ENCODE data around the gene IRX4.

IRX4 gene

DNA sequence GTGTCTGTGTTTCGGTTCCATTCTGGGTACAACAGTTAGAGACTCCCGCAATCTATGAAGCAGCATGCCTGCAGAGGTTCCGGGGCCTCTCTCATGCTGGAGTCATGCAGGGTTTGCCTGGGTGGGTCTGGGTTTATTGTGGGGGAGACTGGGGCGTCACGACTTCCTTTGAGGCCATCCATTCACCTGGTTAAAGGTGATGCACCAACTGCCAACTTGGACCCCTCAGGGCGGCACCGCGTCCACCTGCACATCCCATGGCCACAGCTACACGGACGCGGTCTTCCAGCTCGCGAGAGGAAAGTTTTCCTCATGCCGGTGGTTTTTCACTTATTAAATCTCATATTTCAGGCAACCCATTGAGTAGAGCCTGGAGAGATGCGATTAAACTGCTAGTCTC lies 30.9 kb upstream of the IRX4 start:
- no peak for DNase-seq

GRCh38 chr5:1912951-1913565 lies 30.3 kb upstream of the IRX4 start:
- no peak for DNase-seq

GRCh38 chr5:1911773-1912235 lies 29.1 kb upstream of the IRX4 start:
- DNase-seq, result no peak

GRCh38 chr5:1910861-1911772 lies 28.4 kb upstream of the IRX4 start:
- DNase-seq, result no peak

DNA sequence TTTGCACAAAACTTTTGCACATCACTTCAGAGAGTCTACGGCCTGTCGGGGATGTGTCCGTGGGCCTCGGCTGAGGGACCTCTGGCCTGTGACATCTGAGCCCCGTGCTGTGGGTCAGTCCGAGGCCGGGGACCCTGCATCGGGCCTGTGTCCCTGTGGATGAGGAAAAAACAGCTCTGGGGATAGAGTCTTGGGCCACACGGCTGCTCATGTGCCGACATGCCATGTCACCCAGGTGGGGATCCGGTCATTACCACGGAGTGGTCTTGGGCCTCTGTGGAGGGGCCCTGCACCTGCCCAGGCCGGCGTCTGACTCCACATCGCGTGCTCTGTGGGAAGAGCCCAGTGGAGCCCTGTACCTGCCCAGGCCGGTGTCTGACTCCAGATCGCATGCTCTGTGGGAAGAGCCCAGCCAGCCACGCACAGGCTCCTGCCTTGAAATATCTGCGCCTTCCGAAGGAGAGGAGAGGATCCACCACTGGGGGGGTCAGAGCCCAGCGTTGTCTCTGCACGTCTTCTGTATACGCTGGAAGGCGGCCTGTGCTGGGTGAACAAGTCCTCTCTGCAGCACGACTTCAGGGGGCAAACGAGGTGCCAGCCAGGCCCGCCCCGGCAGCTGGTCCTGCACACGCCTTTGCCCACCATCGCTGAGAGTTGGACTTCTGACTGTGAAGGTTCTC lies 27.5 kb upstream of the IRX4 start:
- no peak for DNase-seq

DNA sequence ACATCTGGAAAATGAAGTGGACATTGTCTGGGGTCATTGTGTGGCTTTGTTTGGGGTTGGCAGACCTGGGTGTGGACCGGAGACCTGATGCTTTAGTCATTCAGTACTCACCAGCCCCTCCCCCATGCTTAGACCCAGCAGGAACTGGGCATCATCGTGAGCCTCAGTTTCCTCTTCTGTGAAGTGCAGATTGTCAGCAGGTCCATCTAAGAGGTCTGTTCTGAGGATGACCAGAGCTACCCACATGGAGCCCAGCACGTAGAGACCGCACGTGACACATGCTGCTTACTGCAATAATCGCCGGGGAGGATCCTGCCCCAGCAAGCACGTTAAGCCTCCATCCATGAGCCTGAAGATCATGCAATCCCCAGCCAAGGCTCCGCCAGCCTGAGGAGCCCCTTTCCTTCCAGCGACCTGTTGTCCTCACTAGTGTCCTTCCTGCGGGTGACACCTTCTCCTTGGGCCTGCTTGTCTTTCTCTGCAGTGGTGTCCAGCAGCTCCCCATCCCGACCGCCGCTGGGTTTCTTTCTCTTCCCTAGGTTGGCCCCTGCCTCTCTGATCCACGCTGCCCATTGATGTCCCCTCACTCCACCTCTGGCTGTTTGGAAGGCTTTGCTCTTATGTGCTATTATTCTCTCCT lies 26.7 kb upstream of the IRX4 start:
- no peak for DNase-seq

DNA sequence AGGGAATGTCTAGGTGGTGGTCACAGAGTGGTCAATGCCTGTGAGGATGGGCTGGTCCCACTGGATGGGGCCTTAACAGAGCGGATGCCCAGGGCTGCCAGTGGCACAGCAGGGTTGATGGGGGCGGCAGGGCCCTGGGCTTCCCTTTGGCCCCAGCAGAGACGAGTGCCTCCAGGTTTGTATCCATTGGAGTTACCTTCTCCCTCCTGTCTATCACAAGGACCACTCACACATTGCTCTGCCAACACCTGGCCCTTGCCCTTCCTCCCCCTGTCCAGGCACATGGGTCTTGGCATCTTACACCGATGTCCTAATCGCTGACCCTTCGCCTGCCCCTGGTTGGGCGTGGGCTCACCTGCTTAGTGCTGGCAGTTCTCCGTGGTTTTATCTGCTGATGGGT lies 26.2 kb upstream of the IRX4 start:
- no peak for DNase-seq

DNA sequence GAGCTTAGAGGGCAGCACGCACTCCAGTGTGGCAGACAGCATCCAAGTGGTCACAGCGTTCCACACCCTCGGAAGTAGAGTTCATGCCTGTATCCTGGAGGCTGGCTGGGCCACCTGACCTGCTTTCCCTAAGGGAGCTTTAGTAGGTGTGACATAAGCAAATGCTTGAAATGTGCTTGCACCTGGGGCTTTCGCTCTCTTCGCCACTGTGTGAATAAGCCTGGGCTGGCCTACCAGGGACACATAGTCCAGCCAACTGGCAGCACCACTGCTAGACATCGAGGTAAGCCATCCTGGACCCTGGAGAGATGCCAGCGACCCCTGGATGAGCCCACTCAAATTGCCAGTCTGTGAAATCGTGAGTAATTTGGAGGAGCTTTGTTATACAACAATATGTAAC lies 24.9 kb upstream of the IRX4 start:
- DNase-seq, result no peak

GRCh38 chr5:1905108-1905507 lies 22.4 kb upstream of the IRX4 start:
- DNase-seq, result no peak

DNA sequence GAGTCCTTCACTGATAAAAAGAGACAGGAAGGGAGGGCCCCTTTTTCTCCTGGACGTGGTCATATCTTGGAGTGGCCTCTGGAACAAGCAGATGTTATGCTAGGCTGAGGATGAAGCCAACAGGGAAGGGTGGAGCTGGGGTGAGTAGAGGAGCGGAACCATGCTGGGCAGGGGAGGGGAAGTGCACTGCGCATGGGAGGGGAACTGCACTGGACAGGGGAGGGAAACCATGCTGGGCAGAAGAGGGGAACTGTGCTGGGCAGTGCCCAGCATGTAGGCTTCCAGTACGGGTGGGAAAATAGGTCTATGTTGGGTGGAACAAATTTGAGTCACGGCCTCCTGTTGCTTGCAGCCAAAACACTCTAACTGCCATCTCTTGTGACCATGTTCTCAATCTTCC lies 19.3 kb upstream of the IRX4 start:
- DNase-seq, result no peak

DNA sequence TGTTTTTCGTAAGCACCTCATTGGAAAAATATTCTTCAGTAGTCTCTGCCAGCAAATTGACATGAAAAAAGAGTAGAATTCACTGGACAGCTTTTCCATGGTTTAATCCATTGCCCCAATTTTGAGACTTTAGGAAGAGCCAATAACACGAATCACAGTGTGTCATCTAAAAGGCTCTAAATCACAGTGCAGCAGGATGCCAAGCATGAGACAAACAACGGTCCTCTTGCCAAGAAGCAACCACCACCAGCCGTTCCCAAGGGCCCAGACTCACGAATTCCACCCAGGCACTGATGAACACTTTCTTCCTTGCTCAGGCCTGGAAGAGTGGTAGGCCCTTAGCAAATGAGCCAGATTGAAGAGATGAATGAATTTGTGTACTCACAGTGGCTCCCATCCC lies 18.3 kb upstream of the IRX4 start:
- no peak for DNase-seq

DNA sequence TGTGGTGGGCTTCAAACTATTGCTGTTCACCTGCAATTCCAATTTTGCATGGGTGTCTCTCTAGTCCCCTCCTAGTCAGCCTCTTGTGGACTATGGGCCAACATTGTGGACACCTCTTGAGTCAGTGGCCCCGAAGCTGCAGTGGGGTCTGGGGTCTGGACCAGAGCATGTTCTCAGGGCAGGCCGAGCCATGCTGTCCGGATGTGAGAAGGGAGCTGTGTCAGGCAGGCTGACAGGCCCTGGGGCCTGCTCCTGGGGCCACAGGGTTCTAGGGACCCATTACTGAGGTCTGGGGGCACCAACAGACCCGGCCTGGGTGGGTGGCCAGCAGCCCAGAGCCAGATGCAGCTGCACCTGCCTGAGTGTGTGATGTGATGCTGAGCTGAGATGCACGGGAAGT lies 16.5 kb upstream of the IRX4 start:
- no peak for DNase-seq

DNA sequence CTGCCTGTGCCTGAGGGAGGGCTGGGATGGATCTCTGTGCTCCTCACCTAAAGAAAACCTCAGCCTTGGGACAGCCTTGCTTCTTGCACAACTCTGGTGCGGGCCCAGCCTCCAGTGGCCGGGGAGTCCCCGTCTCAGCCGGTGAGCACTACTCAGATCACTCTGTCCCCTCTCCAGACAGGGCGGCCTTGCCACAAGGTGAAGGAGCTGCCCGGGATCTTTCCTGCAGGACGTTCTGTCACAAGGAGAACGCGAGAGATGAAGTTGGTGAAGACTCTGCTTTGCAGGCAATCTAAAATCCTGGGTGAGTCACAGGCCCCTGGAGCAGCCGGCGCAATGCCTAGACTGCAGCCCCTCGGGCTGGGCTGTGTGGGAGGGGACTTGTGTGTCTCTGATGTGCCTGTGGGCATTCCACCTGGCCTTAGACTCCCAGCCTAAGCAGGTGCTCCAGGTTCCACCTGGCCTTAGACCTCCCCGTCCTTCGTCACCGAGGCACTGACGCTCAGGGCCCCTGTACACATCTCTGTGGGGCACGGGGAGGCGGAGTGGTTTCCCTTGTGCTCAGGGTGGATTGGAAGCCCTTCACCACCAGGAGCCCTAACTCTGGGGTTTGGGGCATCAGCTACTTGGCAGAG lies 15.2 kb upstream of the IRX4 start:
- DNase-seq, result no peak

DNA sequence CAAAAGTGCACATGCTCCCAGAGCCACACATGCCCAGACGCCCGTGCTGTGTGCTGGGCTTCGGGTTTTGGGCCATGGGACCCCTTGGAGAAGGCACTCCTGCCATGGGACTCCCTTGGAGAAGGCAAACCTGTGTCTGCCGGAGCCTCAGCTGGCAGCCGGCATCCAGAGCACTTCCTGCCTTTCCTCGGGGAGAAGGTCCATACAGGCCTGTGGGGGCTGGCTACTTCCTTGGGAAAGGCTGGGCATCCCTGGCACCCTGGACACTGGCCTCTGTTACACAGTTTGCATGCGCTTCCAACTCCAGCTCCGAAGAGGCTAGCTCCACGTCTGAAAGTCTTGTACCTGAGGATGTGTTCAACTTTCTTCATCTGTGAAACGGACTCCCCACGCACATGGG lies 14.7 kb upstream of the IRX4 start:
- DNase-seq, result no peak

DNA sequence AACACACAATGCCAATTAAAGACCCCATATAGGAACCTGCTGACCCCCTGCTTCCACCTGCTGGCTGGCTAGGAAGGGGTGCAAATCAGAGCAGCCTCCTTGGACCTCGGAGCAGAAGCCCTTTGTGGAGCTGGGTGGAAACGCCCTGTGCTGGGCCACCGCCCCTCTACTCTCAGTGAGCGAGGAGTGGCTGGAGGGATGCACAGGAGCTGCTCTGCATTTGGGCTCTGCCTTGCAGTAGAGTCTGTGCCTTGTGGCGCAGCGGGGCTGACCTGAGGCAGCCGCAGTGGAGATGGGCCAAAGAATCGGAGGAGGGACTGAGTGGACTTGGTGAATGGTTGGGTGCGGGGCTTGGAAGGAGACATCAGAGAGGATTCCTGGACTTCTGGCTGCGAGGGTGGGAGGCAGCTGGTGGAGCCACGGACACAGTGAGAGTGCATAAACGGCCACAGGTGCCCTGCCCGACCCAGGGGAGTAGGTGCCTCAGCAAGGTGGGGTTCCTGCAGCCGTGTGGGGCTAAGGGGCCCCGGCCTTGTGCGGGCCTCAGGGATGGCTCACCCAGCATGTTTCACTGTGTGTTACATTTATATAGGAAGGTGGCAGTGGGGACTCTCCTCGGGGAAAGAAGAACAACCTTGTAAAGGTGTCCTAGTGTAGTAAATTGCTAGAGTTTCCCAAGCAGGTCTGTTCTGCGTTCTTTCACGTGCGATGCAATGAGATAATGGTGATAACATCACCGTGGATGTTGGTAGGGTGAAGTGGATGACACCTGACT lies 14.1 kb upstream of the IRX4 start:
- DNase-seq, result no peak

DNA sequence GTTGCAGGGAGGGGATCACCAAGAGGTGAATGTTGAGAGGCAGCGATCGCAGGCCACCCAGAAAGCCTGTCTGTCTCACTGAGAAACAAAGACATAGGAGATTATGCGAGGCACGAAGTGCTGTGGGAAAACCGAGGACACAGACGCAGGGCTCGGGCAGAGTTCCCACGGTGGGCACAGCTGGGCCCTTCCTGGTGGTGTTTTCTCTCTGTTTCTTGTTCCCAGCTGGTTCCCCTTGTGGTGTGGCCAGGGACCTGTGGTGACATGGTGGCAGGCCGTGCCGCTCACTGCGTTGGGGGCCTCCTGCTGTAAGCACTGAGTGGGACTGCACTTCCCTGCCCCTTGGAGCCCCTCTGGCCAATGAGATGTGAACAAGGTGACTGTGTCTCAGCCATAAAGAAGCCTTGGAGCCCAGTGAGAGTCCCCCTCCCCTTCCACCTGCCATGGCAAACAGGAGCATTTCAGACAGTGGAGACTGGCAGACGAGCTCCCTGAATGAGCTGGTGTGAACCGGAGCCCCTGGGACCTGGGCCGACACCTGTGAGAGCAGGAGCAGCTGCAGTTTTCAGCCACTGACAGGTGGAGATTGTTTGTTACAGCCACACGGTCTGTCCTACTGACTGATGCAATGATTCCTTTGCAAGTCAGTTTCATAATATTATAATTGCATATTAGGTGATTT lies 13.2 kb upstream of the IRX4 start:
- no peak for DNase-seq

DNA sequence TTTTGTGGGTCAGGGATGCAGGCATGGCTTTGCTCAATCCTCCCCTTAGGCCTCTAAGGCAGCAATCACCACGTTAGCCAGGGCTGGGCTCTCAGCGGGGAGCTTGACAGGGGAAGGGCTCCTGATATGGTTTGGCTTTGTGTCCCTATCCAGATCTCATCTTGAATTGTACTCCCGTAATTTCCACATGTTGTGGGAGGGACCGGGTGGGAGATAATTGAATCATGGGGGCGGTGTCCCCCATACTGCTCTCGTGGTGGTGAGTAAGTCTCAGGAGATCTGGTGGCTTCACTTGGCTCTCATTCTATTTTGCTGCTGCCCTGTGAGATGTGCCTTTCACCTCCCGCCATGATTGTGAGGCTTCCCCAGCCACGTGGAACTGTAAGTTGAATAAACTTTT lies 11.5 kb upstream of the IRX4 start:
- DNase-seq, result no peak

GRCh38 chr5:1893754-1894153 lies 11.0 kb upstream of the IRX4 start:
- DNase-seq, result no peak

DNA sequence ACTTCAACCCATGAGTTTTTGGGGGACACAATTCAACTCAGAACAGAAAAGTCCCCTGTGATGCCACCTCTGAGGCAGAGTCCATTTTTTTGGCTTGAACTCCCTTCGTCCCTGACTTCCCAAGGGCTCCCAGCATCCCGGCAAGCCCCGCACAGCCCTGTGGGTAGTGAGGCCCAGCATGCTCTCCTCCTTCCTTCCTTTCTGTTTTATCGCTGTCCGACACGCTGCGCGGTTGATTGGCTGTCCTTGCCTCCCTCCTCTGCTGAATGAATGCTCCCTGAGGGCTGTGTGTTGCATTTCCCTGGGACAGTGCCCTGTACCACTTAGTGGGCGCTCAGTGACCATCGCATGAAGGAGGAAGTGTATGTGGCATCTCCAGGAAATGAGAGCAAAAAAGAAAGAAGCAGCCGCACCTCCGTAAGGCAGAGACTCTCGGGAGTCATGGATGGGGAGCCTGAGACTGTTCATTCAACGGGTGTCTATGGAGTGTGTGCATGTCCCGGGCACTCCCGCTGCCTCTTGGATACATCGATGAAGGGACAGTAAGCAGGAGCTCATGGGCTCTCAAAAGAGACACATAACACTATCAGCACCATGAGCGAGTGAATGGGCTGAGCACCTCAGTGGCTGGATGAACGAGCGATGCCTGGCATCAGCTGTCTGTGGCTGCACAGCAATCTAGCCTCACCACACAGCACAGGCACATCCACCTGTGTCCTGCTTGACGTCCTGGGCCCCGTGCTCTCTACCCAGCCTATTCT lies 10.1 kb upstream of the IRX4 start:
- DNase-seq, result no peak

DNA sequence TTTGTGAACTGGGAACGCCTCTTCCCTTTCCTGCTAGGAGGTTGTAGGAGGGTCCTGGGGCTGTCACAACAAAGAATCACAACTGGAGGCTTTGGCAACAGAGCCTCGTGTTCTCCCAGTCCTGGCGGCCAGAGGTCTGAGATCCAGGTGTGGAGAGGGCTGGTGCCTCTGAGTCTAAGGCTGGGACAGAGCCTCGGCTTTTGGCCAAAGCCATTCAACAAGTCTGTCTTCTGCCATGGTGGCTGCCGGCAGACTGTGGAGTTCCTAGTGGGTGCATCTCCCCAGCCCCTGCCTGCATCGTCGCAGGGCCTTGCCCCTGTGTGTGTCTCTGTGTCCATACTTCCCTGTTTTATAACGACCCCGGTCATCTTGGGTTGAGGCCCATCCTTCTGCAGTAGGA lies 9.5 kb upstream of the IRX4 start:
- no peak for DNase-seq

DNA sequence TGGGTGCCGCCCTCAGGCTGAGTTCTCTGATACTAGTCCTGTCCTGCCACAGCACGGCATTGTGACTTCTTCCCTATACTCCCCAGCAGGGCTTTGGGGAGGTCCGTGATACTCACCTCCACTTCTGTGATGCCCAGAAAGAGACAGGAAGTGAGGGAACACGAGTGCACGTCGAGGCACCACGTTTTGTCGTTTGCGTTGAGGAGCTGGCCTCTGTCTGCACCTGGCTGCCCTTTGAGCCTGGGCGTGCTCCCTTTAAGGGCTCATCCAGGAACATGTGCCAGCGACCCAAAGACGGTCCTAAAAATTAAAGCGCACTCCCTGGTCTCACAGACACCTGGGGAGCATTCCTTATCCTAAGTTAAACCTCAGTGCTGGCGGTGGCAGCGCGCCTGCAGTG lies 8.7 kb upstream of the IRX4 start:
- DNase-seq, result no peak
